22Rv1 (cell line): ENCODE data around the gene ENTREP3.
"Not testable (repeated sequence)": the region's sequence is repeated elsewhere in the genome, so short reads cannot be mapped to it uniquely, and the experiment has no call there.

ENCODE experiments used
- CTCF ChIP-seq: fragments of 450-650 bp; IDR thresholded peaks from 2 replicates; pipeline ENCODE4 v1.5.1; 2017; ENCODE audit warnings: mild to moderate bottlenecking
- ZFX ChIP-seq: fragments of 450-650 bp; IDR thresholded peaks from 2 replicates; pipeline ENCODE4 v1.6.1; 2017; ENCODE audit warnings: antibody characterized with exemption, borderline replicate concordance

- TF ChIP-seq CTCF, ZFX: not testable (repeated sequence)
Observed at GRCh38 chr1:155214702-155215101, 40.6 kb downstream of the ENTREP3 start.
